NCI-H2196 treated with DMSO at 0.1 percent for 48 hours (cell line): ENCODE results near the gene MED27.

Source experiments
- DNase-seq: peaks from one replicate; lab custom pipeline; 2025; ENCODE audit not compliant: unreplicated experiment; lab: John Stamatoyannopoulos, UW

Gene MED27

DNA sequence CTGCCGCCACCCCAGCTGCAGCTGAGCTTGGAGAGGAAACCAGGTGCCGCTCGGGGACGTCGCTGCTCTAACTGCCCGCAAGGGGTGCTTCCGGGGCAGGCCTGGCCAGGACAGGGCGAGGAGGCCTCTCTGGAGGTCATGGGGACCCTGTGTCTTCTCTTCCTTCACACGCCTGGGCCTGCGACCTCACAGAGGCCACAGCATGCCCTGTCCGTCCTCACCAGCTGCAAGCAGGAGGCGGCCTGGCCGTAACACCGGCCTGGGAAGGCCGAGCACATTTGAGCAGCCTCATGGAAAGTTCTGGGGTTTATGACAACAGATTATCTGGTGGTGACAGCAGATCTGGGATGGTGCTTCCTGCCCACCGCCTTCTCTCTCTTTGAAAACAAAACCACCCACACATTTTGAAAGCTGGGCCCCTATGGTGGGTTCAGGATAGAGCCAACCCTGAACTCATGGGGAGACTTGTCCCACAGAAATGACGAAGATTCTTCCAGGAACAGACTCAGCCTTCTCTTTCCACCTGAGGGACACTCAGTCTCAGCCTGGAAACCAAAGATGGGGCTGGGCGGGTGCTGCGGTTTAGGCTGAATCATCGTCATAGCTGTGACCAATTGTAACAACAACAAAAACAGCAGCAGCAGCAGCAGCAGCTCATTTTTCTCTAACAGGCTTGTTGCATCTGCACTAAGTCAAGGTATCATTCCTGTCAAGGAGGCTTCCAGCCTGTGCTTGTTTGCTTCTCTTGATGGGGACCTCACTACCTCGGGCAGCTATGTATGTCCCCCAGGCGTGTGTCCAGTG is 240.2 kb downstream of the MED27 start:
- no peak for DNase-seq

DNA sequence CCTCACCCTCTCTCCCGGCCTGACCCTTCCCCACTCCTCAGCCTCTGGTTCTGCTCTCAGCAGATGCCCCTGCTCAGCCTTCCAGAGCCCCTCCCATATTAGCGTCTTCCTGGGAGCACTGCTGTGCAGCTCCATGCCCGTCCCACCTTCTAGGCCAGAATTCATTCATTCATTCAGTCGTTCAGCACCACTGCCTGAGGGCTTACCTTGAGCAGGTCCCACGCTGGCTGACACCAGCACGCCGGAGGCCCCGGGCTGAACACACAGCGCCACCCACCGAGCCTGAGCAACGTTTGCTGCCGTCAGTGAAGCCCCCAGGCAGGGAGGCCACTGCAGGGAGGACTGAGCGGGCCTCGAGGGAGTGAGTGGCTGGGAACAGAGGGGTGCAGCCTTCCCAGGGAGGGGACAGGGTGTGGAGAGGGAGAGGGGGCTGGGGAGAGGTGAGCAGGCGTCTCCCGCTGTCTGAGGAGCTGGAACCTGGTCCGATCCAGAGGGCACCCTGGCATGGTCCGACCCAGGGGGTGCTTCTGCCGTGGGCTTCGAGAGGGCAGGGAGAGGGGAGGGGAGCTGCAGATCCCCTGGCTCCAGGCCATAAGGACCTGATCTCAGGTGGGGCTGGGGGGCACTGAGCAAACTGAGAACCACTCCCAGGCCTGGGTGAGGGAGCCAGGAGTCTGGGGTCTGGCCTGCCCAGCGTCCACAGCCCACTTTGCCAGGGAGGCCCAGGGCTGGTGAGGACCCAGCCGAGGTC is 241.0 kb downstream of the MED27 start:
- DNase-seq = no peak

DNA sequence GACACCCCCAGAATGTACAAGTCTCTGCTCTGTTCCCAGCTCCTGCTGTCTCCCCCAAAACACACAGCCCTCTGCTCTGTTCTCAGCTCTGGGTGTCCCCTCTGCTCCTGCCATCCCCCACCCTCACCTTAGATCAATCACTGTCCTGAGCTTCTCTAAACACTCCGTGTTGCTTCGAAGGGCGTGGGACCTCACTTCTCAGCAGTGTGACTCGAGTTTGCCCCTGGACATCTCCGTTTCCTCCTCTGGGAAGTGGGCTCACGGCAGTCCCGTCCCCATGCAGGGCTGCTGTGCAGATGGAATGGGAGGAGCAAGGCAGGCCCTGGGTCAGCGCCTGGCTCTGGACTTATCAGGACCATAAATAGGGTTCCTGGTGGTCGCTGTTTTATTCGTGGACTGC is 241.8 kb downstream of the MED27 start:
- no peak for DNase-seq

GRCh38 chr9:131837316-131837715 is 242.4 kb downstream of the MED27 start:
- no peak for DNase-seq

- no peak for DNase-seq
Measured at GRCh38 chr9:131836607-131837315, 242.9 kb downstream of the MED27 start.

DNA sequence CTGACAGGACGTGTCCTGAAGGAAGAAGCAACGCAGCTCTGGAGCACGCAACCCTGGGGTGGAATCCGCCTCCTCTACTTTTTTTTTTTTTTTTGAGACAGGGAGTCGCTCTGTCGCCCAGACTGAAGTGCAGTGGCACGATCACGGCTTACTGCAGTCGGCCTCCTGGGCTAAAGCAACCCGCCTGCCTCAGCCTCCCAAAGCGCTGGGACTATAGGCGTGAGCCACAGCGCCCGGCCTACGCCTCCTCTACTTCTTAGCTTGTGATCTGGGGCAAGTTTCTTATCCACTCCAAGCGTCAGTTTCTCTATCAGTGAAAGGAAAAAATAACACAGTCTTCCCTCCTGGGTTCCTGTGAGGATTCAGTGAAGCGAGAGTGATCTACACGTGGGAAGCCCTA is 243.6 kb downstream of the MED27 start:
- no peak for DNase-seq

DNA sequence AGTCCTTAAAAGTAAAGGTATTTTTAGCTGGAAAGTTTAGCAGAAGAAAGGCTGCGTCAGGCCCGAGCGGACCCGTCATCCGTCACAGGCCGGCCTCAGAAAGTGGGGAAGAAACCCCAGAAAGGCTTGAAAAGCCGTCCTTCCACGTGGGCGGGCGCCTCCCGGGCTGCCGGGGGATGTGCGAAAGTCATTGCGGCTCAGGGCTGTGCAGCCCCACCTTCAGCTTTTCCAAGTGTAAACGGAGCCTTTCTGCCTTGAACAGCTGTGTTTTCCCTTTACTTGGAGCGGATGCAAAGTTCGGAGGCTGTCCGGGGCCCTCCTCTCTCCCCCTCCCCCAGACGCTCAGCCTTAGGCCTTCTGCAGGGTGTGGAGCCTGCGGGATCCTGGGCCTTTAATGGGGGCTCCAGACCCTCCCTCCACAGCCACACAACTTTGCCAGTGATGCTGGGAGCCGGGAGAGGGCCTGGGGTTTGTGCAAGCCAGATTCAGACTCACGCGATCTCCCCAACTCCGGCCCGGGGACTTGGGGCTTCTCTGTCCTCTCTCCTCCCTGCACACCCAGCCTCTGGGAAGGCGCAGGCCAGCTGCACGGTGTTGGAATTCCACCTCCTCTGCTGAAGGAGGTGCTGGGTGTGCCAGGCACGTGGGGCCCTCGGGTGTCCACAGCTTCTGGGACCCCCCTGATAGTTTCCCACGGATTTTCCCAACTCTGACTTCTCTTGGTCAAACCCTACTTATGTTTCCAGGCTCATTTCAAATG is 244.3 kb downstream of the MED27 start:
- DNase-seq = no peak

GRCh38 chr9:131834721-131835120 is 244.9 kb downstream of the MED27 start:
- no peak for DNase-seq

GRCh38 chr9:131833906-131834305 is 245.8 kb downstream of the MED27 start:
- no peak for DNase-seq

GRCh38 chr9:131833083-131833482 is 246.6 kb downstream of the MED27 start:
- no peak for DNase-seq

GRCh38 chr9:131831380-131832165 is 248.1 kb downstream of the MED27 start:
- no peak for DNase-seq

- DNase-seq = no peak
Measured at GRCh38 chr9:131827821-131828369, 251.8 kb downstream of the MED27 start.

DNA sequence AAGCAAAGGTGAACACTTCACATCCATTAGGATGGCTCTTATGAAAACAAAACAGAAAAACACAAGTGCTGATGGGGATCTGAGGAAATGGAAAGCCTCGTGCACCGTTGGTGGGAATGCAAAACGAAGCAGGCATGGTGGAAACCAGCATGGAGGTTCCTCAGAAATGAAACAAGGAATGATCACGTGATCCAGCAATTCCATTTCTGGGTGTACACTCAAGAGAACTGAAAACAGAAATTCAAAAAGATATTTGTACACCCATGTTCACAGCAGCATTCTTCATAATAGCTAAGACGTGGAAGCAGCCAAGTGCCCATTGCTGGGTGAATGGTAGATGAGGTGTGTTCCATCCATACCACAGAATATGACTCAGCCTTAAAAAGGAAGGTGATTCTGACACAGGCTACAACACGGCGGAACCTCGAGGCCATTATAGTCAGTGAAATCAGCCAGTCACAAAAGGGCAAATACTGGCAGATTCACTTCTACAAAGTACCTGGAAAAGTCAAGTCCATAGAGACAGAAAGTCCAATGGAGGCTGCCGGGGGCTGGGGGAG is 252.6 kb downstream of the MED27 start:
- no peak for DNase-seq

DNA sequence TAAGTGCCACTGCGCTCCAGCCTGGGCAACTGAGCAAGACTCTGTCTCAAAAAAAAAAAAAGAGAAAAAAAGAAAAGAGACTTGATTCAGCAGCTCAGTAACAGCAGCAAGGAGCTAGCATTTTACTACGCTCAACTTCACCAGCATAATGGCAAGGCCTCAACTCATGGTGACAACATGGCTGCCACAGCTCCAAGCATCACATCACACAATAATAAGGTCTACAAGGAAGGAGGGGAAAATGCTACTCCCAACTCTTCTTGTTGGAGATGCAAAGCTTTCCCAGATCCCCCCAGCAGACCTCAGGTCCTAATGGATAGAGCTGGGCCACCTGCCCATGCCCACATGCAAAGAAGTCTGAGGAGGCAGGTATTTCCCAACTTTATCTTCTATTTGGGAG is 253.6 kb downstream of the MED27 start:
- DNase-seq = no peak

DNA sequence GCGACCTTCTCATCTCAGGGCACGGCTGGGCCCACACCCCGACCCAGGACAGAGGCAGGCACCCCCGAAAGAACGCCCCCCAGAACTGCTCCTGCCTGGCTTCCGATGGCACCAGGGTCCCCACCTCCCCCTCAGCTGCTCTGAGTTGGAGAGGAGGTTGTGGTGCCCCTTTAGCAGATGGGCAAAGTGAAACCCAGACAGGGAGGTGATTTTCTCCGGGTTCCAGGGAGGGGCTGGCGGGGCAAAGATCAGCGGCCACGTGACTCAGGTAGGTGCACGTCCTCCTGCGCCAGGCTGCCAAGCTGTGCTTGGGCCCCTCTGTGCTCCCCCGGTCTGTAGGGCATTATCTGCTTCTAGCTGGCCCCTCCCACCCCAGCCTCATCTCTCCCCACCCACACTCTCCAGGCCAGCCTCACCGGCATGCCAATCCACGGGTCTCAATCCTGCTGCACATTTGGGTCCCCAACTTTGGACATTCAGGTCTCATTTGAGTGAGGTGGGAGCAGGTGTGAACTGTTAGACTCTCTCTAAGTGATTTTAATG is 254.6 kb downstream of the MED27 start:
- no peak for DNase-seq

- DNase-seq = no peak
Measured at GRCh38 chr9:131824155-131824594, 255.5 kb downstream of the MED27 start.

DNA sequence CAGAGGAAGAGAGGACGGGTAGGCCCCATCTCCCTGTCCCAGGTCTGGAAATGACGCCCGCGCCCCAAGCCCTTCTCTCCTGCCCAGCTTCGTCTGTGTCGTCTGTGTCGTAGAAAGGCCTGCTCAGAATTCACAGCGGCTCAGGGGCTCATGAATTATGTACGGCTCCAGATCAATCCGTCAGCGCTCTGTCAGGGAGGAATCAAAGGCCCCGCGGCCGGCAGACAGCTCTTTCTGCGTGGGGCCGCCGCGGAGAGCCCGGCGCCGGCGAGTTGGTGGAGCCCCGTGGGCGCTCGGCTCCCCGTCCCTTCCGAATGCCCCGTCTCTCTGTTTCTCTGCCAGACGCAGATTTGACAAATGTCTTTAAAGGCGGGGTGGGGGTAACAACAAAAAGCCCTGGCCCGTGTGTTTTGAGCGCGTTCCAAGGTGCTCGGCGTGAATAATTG is 255.9 kb downstream of the MED27 start:
- DNase-seq = no peak

GRCh38 chr9:131818089-131818488 is 261.6 kb downstream of the MED27 start:
- no peak for DNase-seq

GRCh38 chr9:131817627-131818026 is 262.0 kb downstream of the MED27 start:
- peak; percentile 62 for DNase-seq
